ENCODE measurements around the gene IFFO2. TPM values are rescaled to one million over a fixed set of nuclear protein-coding genes. Genes with fewer than 3 reads are reported as not detected.

The IFFO2 gene
- total RNA-seq, 1 donor from 2014 or later, result 39.6 TPM

DNA sequence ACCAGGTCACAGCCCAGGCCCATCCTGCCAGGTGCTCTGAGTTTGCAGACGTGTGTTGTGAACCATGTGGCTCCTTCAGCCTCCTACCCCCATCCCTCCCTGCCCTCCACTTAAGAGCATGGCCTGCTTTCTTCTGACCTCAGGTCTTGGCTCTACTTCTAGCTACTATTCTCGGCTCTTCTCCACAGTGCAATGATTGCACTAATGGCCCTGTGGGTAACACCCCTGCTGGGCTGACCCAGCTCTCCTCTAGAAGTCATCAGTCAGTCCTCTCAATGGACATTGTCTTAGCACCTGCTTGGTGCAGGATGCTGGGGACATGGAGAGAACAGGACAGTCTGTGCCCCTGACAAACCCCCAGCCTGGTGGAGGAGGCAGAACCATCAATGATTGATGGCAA, 22.2 kb upstream of the IFFO2 start:
- no peaks in the 10 kb centered on the region for H3K4me1 Mint-ChIP-seq (ENCODE audit: low read depth, unreplicated experiment)
- H3K4me3 Mint-ChIP-seq (ENCODE audit: unreplicated experiment), result no peak overlapping the region
- Histone ChIP-seq H3K9me3 (ENCODE audit: insufficient read depth, low read depth, low read length) (peaks cover 2% of the 10 kb centered on the region), H3K79me2 (ENCODE audit: insufficient read depth, low read length) (no peaks in the 10 kb centered on the region), H3K4me2 (ENCODE audit: low read length) (no peak overlapping the region), H3K4me1 (ENCODE audit: insufficient read depth, low read length) (peaks cover 5% of the 10 kb centered on the region), H3K9ac (ENCODE audit: low read length) (no peak overlapping the region), H3K27ac (ENCODE audit: low read depth, low read length) (no peak overlapping the region), H4K20me1 (ENCODE audit: insufficient read depth, low read length) (no peaks in the 10 kb centered on the region), H2AFZ (ENCODE audit: low read depth, low read length) (no peak overlapping the region), H3K27me3 (ENCODE audit: insufficient read depth, low read length) (no peaks in the 10 kb centered on the region), H3K36me3 (ENCODE audit: insufficient read depth, low read length) (no peaks in the 10 kb centered on the region), H3K4me3 (ENCODE audit: insufficient read depth, low read depth, low read length) (no peak overlapping the region)
- FAIRE-seq (no peak), DNase-seq (ENCODE audit: low read depth) (no peak)
- TF ChIP-seq, protein P1, sequence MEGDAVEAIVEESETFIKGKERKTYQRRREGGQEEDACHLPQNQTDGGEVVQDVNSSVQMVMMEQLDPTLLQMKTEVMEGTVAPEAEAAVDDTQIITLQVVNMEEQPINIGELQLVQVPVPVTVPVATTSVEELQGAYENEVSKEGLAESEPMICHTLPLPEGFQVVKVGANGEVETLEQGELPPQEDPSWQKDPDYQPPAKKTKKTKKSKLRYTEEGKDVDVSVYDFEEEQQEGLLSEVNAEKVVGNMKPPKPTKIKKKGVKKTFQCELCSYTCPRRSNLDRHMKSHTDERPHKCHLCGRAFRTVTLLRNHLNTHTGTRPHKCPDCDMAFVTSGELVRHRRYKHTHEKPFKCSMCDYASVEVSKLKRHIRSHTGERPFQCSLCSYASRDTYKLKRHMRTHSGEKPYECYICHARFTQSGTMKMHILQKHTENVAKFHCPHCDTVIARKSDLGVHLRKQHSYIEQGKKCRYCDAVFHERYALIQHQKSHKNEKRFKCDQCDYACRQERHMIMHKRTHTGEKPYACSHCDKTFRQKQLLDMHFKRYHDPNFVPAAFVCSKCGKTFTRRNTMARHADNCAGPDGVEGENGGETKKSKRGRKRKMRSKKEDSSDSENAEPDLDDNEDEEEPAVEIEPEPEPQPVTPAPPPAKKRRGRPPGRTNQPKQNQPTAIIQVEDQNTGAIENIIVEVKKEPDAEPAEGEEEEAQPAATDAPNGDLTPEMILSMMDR (IDR thresholded peaks at IDR 0.05; ENCODE audit: insufficient read depth, low read depth, low read length), result no peak
- no peak for TF ChIP-seq EZH2 (IDR thresholded peaks at IDR 0.05; ENCODE audit: insufficient read depth, low read length)
- H3K27ac Mint-ChIP-seq (ENCODE audit: unreplicated experiment), result no peak overlapping the region
- H3K27me3 Mint-ChIP-seq (ENCODE audit: low read depth, unreplicated experiment), result peaks cover 27% of the 10 kb centered on the region
- peaks cover 14% of the 10 kb centered on the region for H3K9me3 Mint-ChIP-seq (ENCODE audit: unreplicated experiment)
- peaks cover 3% of the 10 kb centered on the region for H3K36me3 Mint-ChIP-seq (ENCODE audit: low read depth, unreplicated experiment)

DNA sequence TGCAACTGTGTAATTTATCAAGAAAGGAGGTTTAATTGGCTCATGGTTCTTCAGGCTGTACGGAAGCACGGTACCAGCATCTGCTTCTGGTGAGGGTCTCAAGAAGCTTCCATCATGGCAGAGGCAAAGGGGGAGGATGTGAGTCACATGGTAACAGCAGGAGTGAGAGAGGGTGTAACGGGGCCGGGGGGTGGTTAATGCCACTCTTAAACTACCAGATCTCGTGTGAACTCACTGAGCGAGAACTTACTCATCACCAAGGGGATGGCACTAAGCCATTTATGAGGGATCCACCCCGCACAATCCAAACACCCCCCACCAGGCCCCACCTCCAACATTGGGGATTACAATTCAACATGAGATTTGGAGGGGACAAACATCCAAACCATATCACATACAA, 21.0 kb upstream of the IFFO2 start:
- H3K4me1 Mint-ChIP-seq (ENCODE audit: low read depth, unreplicated experiment), result peaks cover 4% of the 10 kb centered on the region
- H3K27me3 Mint-ChIP-seq (ENCODE audit: low read depth, unreplicated experiment), result peaks cover 21% of the 10 kb centered on the region
- H4K20me1 ChIP-seq (ENCODE audit: insufficient read depth, low read length), result no peaks in the 10 kb centered on the region
- no peak for FAIRE-seq
- peaks cover 12% of the 10 kb centered on the region for H3K9me3 Mint-ChIP-seq (ENCODE audit: unreplicated experiment)
- DNase-seq (ENCODE audit: low read depth), result no peak
- peaks cover 3% of the 10 kb centered on the region for H3K36me3 Mint-ChIP-seq (ENCODE audit: low read depth, unreplicated experiment)
- no peak overlapping the region for H3K4me2 ChIP-seq (ENCODE audit: low read length)
- no peak overlapping the region for H3K9ac ChIP-seq (ENCODE audit: low read length)
- H2AFZ ChIP-seq (ENCODE audit: low read depth, low read length), result peak overlapping the region; percentile 31
- no peaks in the 10 kb centered on the region for H3K36me3 ChIP-seq (ENCODE audit: insufficient read depth, low read length)
- peaks cover 2% of the 10 kb centered on the region for H3K9me3 ChIP-seq (ENCODE audit: insufficient read depth, low read depth, low read length)
- H3K4me1 ChIP-seq (ENCODE audit: insufficient read depth, low read length), result peaks cover 5% of the 10 kb centered on the region
- H3K27ac ChIP-seq (ENCODE audit: low read depth, low read length), result no peak overlapping the region
- H3K79me2 ChIP-seq (ENCODE audit: insufficient read depth, low read length), result no peaks in the 10 kb centered on the region
- H3K27me3 ChIP-seq (ENCODE audit: insufficient read depth, low read length), result no peaks in the 10 kb centered on the region
- no peak overlapping the region for H3K4me3 Mint-ChIP-seq (ENCODE audit: unreplicated experiment)
- H3K4me3 ChIP-seq (ENCODE audit: insufficient read depth, low read depth, low read length), result no peak overlapping the region
- H3K27ac Mint-ChIP-seq (ENCODE audit: unreplicated experiment), result no peak overlapping the region
- no peak for TF ChIP-seq EZH2 (IDR thresholded peaks at IDR 0.05; ENCODE audit: insufficient read depth, low read length)
- TF ChIP-seq, protein P1 (IDR thresholded peaks at IDR 0.05; ENCODE audit: insufficient read depth, low read depth, low read length), result no peak

DNA sequence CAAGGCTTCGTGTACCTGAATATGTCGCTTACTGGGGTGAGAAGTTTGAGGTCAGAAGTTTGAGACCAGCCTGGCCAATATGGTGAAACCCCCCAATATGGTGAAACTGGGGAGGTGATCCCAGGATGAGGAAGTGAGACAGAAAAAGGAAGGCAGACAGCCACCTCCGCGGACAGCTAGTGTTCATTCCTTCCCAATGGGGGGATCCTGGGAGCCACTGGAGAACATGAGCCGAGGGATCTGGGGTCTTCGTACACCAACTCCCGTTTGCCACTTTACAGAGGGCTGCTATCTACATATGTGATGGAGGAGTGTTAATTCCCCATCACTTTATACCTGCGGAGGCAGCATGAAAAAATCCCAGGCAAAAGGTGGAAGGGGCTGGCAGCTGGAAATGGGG, 19.6 kb upstream of the IFFO2 start:
- Mint-ChIP-seq H3K9me3 (ENCODE audit: unreplicated experiment) (peaks cover 12% of the 10 kb centered on the region), H3K27ac (ENCODE audit: unreplicated experiment) (no peak overlapping the region), H3K4me3 (ENCODE audit: unreplicated experiment) (no peak overlapping the region), H3K36me3 (ENCODE audit: low read depth, unreplicated experiment) (peaks cover 3% of the 10 kb centered on the region), H3K4me1 (ENCODE audit: low read depth, unreplicated experiment) (peaks cover 4% of the 10 kb centered on the region), H3K27me3 (ENCODE audit: low read depth, unreplicated experiment) (peaks cover 15% of the 10 kb centered on the region)
- H3K79me2 ChIP-seq (ENCODE audit: insufficient read depth, low read length), result no peaks in the 10 kb centered on the region
- no peak overlapping the region for H3K4me2 ChIP-seq (ENCODE audit: low read length)
- no peak overlapping the region for H3K9ac ChIP-seq (ENCODE audit: low read length)
- peaks cover 5% of the 10 kb centered on the region for H3K4me1 ChIP-seq (ENCODE audit: insufficient read depth, low read length)
- H3K27me3 ChIP-seq (ENCODE audit: insufficient read depth, low read length), result no peaks in the 10 kb centered on the region
- FAIRE-seq (no peak), DNase-seq (ENCODE audit: low read depth) (no peak)
- H3K4me3 ChIP-seq (ENCODE audit: insufficient read depth, low read depth, low read length), result no peak overlapping the region
- H4K20me1 ChIP-seq (ENCODE audit: insufficient read depth, low read length), result no peaks in the 10 kb centered on the region
- no peak for TF ChIP-seq EZH2 (IDR thresholded peaks at IDR 0.05; ENCODE audit: insufficient read depth, low read length)
- H3K36me3 ChIP-seq (ENCODE audit: insufficient read depth, low read length), result no peaks in the 10 kb centered on the region
- H3K9me3 ChIP-seq (ENCODE audit: insufficient read depth, low read depth, low read length), result peaks cover 2% of the 10 kb centered on the region
- no peak overlapping the region for H2AFZ ChIP-seq (ENCODE audit: low read depth, low read length)
- no peak overlapping the region for H3K27ac ChIP-seq (ENCODE audit: low read depth, low read length)

All from astrocyte (in vitro differentiated cells and primary cell).